Activated CD8-positive, alpha-beta memory T cell treated with anti-CD3 and anti-CD28 coated beads, Interleukin-2, amount 50 U/mL, for 4 hours (primary cell): ENCODE data around the gene KRT33B.

Experiments
- DNase-seq: peaks from one replicate; pipeline ENCODE4 v3.0.0-alpha.2; 2020

KRT33B gene

DNA sequence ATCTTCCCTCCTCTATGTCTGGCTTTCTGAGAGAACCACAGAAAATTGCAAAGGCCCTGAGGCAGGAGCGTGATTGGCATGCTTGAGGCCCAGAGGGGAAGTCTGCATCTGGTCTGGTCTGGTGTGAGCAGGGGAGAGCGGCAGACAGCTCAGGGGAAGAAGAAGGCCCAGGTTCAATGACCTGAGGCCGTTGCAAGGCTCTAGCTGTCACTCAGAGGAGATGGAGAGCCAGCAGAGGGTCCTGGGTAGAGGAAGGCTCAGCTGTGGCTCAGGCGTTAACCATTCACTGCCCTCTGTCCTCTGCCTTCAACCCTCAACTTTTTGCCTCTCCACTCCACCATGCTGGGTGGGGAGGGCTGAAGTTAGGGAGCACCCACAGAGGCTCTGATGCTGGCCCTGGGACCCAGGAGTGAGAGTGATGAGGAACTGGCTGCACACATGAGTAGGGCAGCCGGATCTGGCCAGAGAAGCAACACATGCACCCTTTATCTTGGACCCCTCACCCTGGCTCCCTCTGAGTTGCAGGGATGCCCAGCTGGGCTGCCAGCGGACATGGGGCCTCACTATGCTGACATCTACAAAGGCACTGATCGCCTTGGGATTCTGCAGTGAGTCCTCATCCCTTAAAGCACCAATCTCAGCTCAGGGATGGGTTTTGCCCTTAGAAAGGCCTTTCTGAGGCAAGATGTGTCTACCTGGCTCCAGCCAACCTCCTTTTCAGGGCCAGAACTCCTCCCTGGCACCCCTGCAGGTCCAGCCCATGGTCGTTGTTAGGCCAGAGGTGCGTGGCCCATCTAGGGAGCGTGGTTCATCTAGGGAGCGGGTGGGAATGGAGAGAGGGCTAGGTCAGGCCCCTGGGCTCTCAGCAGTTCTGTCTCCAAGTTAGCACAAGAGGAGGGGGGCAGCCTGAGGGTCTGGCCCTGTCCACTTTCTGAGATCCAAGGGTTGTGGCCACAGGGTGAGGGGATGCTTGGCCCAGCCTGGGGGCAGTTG lies 46.4 kb downstream of the KRT33B start:
- no peak for DNase-seq

DNA sequence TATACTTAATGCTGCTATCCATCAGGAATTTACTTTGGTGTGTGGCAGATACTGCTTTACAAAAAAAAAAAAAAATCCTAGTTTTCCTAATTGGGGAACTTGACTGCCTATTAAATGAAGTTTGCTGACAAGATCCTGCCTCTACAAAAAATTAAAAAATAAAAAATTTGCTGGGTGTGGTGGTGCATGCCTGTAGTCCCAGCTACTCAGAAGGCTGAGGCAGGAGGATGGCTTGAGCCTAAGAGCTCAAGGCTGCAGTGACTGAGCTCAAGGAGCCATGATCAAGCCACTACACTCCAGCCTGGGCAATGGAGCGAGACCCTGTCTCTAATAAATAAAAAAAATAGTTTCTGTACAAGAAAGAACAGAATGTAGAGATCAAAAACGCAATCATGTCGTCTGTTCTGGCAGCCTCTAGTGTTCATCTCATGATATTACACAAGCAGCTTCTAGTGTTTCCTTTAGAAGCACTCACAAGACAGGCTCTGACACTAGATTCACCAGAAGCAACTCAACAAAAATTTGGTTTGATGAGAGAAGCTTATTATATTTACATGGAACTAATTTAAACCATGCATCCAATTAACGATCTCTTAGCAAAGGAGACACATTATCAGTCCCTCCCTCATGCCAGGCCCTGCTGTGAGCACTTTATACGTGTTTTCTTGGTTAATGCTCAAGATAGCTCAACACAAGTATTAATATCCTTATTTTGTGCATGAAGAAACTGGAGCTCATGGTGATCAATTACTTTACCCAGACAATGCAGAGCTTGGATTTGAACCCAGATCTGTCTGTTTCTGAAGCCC lies 47.3 kb downstream of the KRT33B start:
- DNase-seq, result no peak

DNA sequence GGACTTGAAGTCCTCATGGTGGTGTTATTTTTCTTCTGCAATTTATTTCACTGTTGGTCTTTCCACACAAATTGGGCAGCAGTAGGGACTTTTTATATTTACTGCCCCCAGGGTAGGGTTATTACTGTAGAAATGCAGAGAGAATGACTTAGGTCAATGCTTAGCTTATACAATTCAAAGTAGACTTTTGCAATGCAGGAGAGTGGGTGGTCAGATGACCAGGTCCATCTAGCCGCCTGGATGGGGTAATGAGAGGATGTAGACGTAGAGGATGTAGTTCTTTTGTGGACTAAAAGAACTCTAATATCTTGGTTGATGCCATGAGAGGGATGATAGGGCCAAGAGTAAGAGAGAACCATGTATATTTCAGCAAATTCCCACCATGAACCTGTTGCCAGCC lies 51.4 kb downstream of the KRT33B start:
- DNase-seq, result no peak

DNA sequence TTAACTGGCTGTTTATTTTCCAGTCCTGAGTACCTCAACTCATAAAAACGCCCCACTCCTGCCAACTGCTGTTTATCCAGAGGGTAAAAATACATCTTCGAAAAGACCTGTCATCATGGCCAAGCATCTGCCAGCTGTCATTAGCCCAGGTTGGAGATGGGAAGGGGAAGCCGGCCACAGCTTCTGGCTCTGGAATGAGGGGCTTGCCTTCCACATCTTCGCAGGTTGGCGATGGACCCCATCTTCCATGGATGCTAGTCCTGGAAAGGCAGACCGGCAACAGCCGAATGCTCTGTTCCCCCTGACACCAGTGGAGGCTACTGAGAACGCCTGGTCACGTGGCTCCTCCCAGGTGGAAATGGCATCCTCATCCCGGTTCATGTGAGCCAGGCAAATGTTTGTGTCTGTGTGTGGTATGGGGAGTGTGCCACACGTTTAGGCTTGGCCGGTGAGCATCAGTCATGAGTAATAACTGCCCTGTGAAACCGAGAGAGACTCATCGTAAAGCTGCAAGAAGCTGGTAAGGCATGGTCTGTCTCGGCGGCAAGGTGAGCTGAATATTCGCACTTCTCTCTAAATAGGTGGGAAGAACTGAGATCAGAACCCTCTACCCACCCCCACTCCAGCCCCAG lies 53.7 kb downstream of the KRT33B start:
- no peak for DNase-seq

DNA sequence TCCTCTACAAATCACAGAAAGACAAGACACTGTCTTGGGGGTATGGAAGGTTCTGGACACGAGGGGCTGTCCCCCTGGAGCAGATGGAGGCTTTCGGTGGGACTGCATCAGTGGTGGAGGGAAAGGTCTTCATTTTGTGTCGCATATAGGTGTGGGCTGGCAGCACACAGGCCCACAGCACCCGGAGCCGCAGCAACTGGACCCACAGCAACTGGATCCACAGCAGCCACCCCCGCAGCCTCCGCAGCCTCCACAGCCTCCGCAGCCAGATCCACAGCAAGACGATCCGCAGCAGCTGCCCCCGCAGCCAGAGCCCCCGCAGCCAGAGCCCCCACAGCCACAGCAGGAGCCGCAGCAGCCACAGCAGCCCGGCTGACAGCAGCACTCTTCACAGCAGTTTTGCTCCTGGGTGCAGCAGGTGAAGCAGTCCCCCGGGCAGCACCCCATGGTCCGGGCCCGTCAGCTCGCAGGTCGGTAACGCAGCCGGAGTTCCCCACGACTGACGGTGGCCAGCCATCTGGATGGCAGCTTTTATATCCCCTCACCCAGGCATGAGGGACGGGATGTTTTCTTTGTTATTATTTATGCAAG lies 54.3 kb downstream of the KRT33B start, which contains the start of gene KRTAP17-1:
TSS of gene KRTAP17-1 (minus strand) at position 507 of the 591 bp plus-strand sequence. CDS start at position 447, 60 bp downstream.
- DNase-seq, result no peak
